GM12872 (cell line): Measurements from ENCODE around the gene EVA1C.

Experiments
- CTCF ChIP-seq: IDR thresholded peaks from 3 replicates; pipeline ENCODE4 v1.5.1; 2011; ENCODE audit warnings: low read depth, mild to moderate bottlenecking, low read length, moderate library complexity; ENCODE audit not compliant: insufficient read depth

Gene EVA1C

DNA sequence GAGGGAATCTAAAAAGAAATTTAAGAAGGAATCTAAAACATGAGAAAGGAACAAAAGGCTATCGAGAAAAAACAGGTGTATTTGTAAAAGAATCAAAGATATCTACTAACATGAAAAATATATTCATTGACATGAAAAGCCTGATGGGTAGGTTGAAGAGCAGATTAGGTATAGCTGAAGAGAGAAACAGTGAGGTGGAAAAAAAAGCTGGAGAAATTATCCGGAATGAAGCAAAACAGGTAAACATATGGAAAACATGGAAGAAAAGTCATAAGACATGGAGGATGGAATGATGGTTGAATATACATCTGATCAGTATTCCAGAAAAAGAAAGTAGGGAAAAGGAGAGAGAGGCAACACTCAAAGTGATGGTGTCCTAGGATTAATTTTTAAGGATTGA, 9.6 kb downstream of the EVA1C start:
- TF ChIP-seq CTCF: no peak

DNA sequence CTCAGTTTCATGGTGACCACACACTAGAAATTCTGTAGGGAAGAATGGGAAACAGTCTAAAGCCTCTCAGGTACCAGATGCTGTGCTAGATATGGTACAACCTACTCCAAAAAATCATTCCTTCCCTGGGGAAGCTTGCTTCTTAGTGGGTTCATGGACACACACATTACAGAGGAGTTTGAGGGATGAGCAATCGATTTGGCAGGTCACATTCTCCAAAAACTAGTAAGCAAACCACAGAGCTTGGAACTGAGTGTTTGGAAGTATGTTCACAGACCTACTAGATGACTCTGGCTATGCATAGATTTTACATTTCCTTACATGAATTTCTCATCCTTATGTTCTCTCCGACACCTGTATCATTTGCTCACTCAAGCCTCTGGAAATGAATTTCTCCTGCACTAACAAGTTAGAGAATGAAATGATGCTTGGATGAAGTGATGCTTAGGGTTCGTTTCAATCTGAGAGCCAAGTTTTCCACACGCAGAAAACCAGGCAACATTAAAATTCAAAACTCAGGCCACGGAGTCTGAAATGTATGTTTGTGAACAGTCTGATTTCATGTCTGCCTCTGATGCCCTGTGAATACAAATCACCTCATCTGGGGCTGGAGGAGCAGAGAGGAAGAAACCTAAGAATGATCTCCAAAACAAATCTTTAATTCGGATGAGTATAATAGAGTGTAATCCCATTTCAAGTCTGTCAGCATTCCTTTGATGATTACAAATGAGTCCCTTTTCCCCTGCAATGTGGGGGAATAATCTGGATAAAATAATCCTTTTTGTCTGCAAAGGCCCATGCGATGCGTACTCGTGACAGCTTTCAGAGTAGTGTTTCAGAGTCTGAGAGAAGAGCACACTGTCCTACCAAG, 11.0 kb downstream of the EVA1C start:
- no peak for TF ChIP-seq CTCF

DNA sequence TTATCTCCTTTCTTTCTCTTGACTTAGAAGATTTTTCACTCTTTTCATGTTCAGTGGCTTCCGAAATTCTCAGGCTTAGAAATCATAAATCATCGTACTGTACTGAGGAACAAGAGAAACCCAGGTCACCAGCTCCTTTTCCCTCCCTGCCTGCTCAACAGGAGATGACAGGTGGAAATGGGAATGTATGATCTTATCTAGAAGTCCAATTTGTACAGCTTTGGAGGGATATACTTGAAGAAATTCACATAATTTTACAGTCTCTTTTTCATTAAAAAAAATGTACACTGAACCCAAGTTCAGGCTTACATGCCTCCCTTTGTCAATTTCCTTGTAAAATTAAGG, 11.7 kb downstream of the EVA1C start:
- TF ChIP-seq CTCF: no peak

- no peak for TF ChIP-seq CTCF
Measured at GRCh38 chr21:32424674-32425073, 12.2 kb downstream of the EVA1C start.

- TF ChIP-seq CTCF: no peak
Measured at GRCh38 chr21:32425628-32426027, 13.1 kb downstream of the EVA1C start.

DNA sequence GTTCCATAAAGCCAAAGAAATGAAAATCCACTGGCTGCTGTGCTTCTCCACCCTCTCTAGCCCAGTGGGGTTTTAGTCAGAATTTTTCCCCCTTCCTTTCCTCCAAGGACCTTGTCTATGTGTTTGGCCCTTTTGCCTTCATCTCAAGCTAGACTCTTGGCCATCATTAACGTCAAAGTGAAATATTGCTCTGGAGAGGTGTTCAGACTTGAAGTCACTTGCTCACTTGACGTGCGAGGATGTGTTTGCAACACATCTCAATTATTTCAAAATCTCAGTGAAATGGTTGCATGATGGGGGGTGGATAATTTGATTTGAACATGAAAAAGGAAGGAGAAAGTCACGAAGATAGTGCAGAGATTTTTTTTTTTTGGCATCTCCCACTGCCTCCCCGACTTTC, 13.6 kb downstream of the EVA1C start:
- no peak for TF ChIP-seq CTCF

- no peak for TF ChIP-seq CTCF
Measured at GRCh38 chr21:32426592-32427051, 14.1 kb downstream of the EVA1C start.
